Measurements from ENCODE around the gene SMARCB1.

Gene SMARCB1

DNA sequence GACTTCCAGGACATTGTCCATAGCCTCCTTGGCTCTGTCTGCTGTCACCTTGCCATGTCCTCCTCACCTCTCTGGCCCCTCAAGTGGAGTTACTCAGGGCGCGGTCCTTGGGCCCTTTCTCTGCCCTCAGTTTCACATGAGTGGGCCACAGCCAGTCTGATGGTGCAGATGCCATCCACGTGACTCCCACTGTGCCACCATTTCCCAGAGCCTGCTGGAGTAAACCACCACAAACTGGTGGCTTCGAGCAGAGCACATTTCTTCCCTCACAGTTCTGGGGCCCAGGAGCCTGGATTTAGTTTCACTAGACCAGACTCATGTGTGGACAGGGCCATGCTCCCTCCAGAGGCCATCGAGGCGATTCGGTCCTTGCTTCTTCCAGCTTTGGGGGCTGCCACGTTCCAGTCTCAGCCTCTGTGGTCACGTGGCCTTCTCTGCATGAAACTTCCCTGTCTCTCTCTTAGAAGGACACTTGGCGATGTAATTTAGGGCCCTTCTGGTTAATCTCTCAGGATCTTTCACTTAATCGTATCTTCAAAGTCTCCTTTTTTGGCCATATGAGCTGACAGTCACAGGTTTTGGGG is 14.6 kb downstream of the SMARCB1 start:
- FAIRE-seq (no peak), DNase-seq (ENCODE audit: insufficient read length, low spot score) (no peak)

DNA sequence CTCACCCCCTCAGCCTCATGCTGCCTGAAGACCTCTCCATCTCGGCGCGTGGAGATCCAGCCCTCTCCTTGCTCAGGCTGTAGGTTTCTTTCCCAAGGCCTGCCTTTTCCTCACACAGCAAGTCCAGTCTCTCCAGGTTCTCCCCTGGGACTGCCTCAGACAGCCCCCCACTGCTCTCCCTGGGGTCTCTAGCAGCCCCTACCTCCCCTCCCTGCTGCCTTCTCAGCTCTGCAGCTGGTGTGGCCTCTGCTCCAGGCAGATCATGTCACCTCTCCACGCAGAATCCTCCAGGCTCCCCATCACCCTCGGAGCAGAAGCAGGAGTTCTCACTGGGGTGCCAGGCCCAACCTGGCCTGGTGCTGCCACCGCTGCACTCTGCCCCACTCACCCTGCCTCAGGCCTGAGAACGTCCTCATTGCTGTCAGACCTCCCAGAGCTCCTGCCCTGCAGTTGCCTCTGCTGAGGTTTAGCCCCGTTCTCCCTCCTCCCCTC is 15.2 kb downstream of the SMARCB1 start:
- no peak for DNase-seq (ENCODE audit: insufficient read length, low spot score)
- FAIRE-seq = no peak

DNA sequence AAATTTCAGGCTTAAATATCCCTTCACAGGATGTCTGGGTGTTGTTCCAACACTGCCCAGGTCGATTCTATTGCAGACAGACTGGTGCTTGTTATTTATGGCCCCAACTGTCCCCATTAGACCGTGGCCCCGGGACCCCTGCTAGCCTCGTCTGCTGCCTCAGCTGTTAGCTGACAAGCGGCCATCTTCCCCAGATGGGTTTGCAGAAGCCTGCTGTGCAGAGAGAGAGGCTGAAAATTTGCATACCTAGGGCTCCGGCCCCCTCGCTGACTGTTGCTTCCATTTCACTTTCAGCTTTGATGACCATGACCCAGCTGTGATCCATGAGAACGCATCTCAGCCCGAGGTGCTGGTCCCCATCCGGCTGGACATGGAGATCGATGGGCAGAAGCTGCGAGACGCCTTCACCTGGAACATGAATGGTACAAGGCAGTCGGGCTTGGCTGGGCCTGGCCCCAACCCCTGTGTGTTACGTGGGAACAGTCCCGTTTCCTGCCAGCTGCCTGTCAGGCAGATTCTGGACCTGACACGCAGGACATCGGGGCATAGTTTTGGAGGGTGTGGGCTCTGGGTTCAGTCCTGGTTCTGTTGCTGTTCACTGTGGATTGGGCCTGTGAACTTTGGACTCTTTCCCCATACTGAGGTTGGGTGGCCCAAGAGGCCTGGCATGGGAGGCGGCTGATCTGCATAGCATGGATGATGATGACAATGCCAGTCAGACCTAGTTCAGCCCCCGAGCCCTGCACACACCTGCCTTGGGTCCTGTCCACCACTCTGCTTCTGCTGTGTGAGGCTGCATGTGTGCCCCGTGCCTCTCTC is 16.4 kb downstream of the SMARCB1 start:
- DNase-seq (ENCODE audit: insufficient read length, low spot score) (no peak), FAIRE-seq (peak; percentile 81)

GRCh38 chr22:23804781-23805291 is 18.1 kb downstream of the SMARCB1 start:
- DNase-seq (ENCODE audit: insufficient read length, low spot score) (no peak), FAIRE-seq (no peak)

- FAIRE-seq = no peak
- no peak for DNase-seq (ENCODE audit: insufficient read length, low spot score)
Observed at GRCh38 chr22:23806837-23807236, 20.1 kb downstream of the SMARCB1 start.

DNA sequence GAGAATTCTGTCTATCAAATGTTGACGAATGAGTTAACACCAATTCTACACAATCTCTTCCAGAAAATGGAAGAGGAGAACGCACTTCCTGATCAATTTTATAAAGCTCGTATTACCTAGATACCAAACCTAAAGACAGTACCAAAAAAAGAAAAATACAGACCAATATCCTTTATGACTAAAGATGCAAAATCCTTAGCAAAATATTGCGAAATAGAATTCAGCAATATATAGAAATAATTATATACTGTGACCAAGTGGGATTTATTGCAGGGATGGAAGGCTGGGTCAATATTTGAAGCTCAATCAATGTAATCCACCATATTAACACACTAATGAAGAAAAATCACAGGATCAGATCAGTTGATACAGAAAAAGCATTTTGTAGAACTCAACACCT is 25.6 kb downstream of the SMARCB1 start:
- no peak for FAIRE-seq
- no peak for DNase-seq (ENCODE audit: insufficient read length, low spot score)

GRCh38 chr22:23815541-23816155 is 28.9 kb downstream of the SMARCB1 start:
- DNase-seq (ENCODE audit: insufficient read length, low spot score) (no peak), FAIRE-seq (no peak)

GRCh38 chr22:23816156-23816976 is 29.6 kb downstream of the SMARCB1 start:
- FAIRE-seq (no peak), DNase-seq (ENCODE audit: insufficient read length, low spot score) (no peak)

DNA sequence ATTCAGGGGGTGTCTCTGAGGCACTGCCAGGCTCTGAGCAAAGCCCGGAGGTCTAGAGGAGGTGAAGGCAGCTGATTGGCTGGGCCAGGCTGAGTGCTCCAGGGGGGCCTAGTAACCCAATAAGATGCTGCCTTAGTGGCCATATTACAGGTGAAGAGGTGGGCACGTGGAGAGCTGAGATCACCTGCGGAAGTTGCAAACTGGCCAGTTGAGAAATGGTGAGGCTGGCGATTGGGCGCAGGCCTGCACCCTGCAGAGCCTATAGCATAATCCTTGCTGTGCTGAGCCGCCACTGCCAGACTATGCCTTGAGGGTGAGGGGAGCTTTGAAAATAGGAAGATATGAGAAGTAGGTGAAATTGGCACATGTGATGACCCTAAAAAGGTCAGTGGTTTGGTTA is 30.4 kb downstream of the SMARCB1 start:
- FAIRE-seq (no peak), DNase-seq (ENCODE audit: insufficient read length, low spot score) (no peak)

DNA sequence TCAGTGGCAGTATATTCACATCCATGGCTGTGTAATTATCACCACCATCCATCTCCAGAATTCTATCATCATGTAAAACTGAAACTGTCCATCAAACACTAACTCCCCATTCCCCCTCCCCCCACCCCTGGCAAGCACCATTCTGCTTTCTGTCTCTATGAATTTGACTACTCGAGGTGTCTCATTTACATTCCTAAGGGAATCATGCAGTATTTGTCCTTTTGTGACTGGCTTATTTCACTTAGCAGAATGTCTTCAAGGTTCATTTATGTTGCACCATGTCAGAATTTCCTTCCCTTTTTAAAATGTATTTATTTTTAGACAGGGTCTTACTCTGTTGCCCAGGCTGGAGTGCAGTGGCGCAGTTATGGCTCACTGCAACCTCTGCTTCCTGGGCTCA is 31.8 kb downstream of the SMARCB1 start:
- FAIRE-seq = no peak
- DNase-seq (ENCODE audit: insufficient read length, low spot score) = no peak

GRCh38 chr22:23820748-23821211 is 34.0 kb downstream of the SMARCB1 start:
- DNase-seq (ENCODE audit: insufficient read length, low spot score) (no peak), FAIRE-seq (no peak)

- FAIRE-seq (no peak), DNase-seq (ENCODE audit: insufficient read length, low spot score) (no peak)
Observed at GRCh38 chr22:23822101-23822671, 35.4 kb downstream of the SMARCB1 start.

GRCh38 chr22:23823331-23823791 is 36.6 kb downstream of the SMARCB1 start:
- FAIRE-seq = no peak
- DNase-seq (ENCODE audit: insufficient read length, low spot score) = no peak

DNA sequence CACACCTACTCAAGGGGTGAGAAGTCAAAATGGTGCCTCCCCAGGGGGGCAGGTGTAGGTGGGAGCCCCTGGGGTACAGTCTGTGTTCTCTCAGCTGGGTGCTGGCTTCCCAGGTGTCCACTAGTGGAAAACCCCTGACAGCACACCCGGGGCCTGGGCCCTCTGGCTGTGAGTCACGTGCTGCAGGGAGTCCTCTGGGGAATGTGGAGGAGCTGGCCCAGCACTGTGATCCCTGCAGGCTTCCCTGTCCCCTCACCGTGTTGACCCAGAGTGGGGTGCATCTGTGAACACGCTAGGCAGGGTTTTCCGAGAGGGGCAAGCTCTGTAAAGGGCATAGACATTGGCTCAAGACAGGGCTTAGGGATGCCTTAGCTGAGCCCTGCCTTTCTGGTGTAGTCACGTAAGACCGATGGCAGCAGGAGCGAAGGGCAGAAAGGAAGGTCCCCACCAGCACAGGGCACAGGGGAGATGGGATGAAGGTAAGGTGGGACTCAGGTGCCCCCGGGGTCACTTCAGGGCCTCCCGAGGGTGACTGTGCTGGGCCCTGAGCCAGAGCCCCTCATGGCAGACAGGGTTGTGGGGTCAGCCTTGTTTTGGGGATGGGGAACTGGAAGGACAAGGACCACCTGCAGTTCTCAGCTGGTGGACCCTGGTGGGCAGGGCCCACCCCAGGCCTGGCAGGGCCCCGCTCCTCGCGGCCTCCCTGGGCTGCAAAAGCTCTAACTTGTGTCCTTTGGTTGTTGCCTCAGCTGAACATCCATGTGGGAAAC is 37.9 kb downstream of the SMARCB1 start:
- no peak for DNase-seq (ENCODE audit: insufficient read length, low spot score)
- no peak for FAIRE-seq

DNA sequence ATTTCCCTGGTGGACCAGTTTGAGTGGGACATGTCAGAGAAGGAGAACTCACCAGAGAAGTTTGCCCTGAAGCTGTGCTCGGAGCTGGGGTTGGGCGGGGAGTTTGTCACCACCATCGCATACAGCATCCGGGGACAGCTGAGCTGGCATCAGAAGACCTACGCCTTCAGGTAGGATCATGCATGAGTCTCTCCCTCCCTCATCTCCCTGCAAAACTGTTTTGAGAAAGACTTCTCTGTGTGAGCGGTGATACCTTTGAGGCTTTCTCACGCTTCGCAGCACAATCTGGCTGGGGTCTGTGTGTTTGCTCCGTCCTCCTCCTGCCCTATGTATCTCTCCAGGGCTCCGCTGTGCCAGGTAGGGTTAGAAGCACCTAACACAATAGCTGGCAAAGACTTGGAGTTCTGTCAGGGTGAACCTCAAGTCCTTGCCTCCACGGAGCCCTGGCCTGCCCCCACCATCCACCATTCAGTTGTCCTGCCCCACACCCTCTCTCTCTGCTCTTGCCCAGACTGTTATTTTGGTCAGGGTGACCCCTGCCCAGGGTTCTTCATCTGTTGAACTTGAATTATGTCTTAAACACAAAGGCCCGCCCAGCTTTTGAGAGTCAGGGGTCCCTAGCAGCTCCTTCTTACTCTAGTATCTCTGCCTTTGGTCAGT is 38.6 kb downstream of the SMARCB1 start:
- DNase-seq (ENCODE audit: insufficient read length, low spot score) (no peak), FAIRE-seq (no peak)

- FAIRE-seq (no peak), DNase-seq (ENCODE audit: insufficient read length, low spot score) (no peak)
Observed at GRCh38 chr22:23826510-23827350, 40.0 kb downstream of the SMARCB1 start.

GRCh38 chr22:23827351-23827995 is 40.7 kb downstream of the SMARCB1 start:
- DNase-seq (ENCODE audit: insufficient read length, low spot score) (no peak), FAIRE-seq (no peak)

Measured in GM19239 (cell line).